ENCODE results near the gene TMEM106C.

TMEM106C gene

GRCh38 chr12:47962198-47962597 lies 1.2 kb upstream of the TMEM106C start:
- no peak for DNase-seq (ENCODE audit: low read depth in 2 of 2)
- no peak for TF ChIP-seq CTCF (IDR thresholded peaks at IDR 0.05; ENCODE audit: low read depth, low read length)
- no peak overlapping the region for H3K4me3 ChIP-seq (replicated peaks in 1 of 2; ENCODE audit: low read depth in 2 of 2, low read length in 2 of 2)

GRCh38 chr12:47964106-47964728 lies 821 bp downstream of the TMEM106C start:
- no peak for TF ChIP-seq CTCF (IDR thresholded peaks at IDR 0.05; ENCODE audit: low read depth, low read length)
- no peak for DNase-seq (ENCODE audit: low read depth in 2 of 2)
- H3K4me3 ChIP-seq (replicated peaks in 1 of 2; ENCODE audit: low read depth in 2 of 2, low read length in 2 of 2): peak overlapping the region; percentile 86 to 93

- no peak overlapping the region for H3K4me3 ChIP-seq (replicated peaks in 1 of 2; ENCODE audit: low read depth in 2 of 2, low read length in 2 of 2)
- TF ChIP-seq CTCF (IDR thresholded peaks at IDR 0.05; ENCODE audit: low read depth, low read length): no peak
- no peak for DNase-seq (ENCODE audit: low read depth in 2 of 2)
Measured at GRCh38 chr12:47965581-47965980, 2.2 kb downstream of the TMEM106C start.

- no peak overlapping the region for H3K4me3 ChIP-seq (replicated peaks in 1 of 2; ENCODE audit: low read depth in 2 of 2, low read length in 2 of 2)
- no peak for TF ChIP-seq CTCF (IDR thresholded peaks at IDR 0.05; ENCODE audit: low read depth, low read length)
- peak; percentile 61 to 69 for DNase-seq (ENCODE audit: low read depth in 2 of 2)
Measured at GRCh38 chr12:47967461-47968321, 4.3 kb downstream of the TMEM106C start.

GRCh38 chr12:47969845-47970244 lies 6.4 kb downstream of the TMEM106C start:
- H3K4me3 ChIP-seq (replicated peaks in 1 of 2; ENCODE audit: low read depth in 2 of 2, low read length in 2 of 2): no peak overlapping the region
- no peak for DNase-seq (ENCODE audit: low read depth in 2 of 2)
- no peak for TF ChIP-seq CTCF (IDR thresholded peaks at IDR 0.05; ENCODE audit: low read depth, low read length)

GRCh38 chr12:47970843-47971242 lies 7.4 kb downstream of the TMEM106C start:
- TF ChIP-seq CTCF (IDR thresholded peaks at IDR 0.05; ENCODE audit: low read depth, low read length): no peak
- DNase-seq (ENCODE audit: low read depth in 2 of 2): no peak
- H3K4me3 ChIP-seq (replicated peaks in 1 of 2; ENCODE audit: low read depth in 2 of 2, low read length in 2 of 2): no peak overlapping the region

Data from cardiac fibroblast (primary cell).